Measurements from ENCODE around the gene PYHIN1.

PYHIN1 gene

GRCh38 chr1:158942490-158942889 is 11.1 kb downstream of the PYHIN1 start:
- Histone ChIP-seq H3K27me3 (no peaks in the 10 kb centered on the region), H3K4me1 (no peaks in the 10 kb centered on the region), H3K9me3 (no peaks in the 10 kb centered on the region), H3K27ac (no peak overlapping the region), H3K36me3 (no peaks in the 10 kb centered on the region), H3K4me3 (no peak overlapping the region)
- no peak for TF ChIP-seq CTCF (IDR thresholded peaks at IDR 0.05)
- intact Hi-C loops (cut with DNase I; ENCODE audit: low total_unique reads) = no loop called here
- no peak for DNase-seq

GRCh38 chr1:158943059-158943458 is 11.7 kb downstream of the PYHIN1 start:
- Histone ChIP-seq H3K9me3 (no peaks in the 10 kb centered on the region), H3K27ac (no peak overlapping the region), H3K27me3 (no peaks in the 10 kb centered on the region), H3K36me3 (no peaks in the 10 kb centered on the region), H3K4me3 (no peak overlapping the region), H3K4me1 (no peaks in the 10 kb centered on the region)
- intact Hi-C loops (cut with DNase I; ENCODE audit: low total_unique reads) = no loop called here
- no peak for TF ChIP-seq CTCF (IDR thresholded peaks at IDR 0.05)
- DNase-seq = no peak

- no peak for TF ChIP-seq CTCF (IDR thresholded peaks at IDR 0.05)
- Histone ChIP-seq H3K27ac (no peak overlapping the region), H3K9me3 (no peaks in the 10 kb centered on the region), H3K27me3 (no peaks in the 10 kb centered on the region), H3K4me1 (no peaks in the 10 kb centered on the region), H3K4me3 (no peak overlapping the region), H3K36me3 (no peaks in the 10 kb centered on the region)
- no peak for DNase-seq
- intact Hi-C loops (cut with DNase I; ENCODE audit: low total_unique reads) = no loop called here
Measured at GRCh38 chr1:158945061-158945460, 13.7 kb downstream of the PYHIN1 start.

GRCh38 chr1:158946785-158947184 is 15.4 kb downstream of the PYHIN1 start:
- intact Hi-C loops (cut with DNase I; ENCODE audit: low total_unique reads) = no loop called here
- H3K36me3 ChIP-seq = no peaks in the 10 kb centered on the region
- H3K4me1 ChIP-seq = no peaks in the 10 kb centered on the region
- no peak for DNase-seq
- TF ChIP-seq CTCF (IDR thresholded peaks at IDR 0.05) = no peak
- H3K9me3 ChIP-seq = no peaks in the 10 kb centered on the region
- no peak overlapping the region for H3K4me3 ChIP-seq
- H3K27ac ChIP-seq = no peak overlapping the region
- H3K27me3 ChIP-seq = no peaks in the 10 kb centered on the region

- Histone ChIP-seq H3K4me1 (no peaks in the 10 kb centered on the region), H3K4me3 (no peak overlapping the region), H3K27me3 (no peaks in the 10 kb centered on the region), H3K27ac (no peak overlapping the region), H3K9me3 (no peaks in the 10 kb centered on the region), H3K36me3 (no peaks in the 10 kb centered on the region)
- intact Hi-C loops (cut with DNase I; ENCODE audit: low total_unique reads) = no loop called here
- TF ChIP-seq CTCF (IDR thresholded peaks at IDR 0.05) = no peak
- DNase-seq = no peak
Measured at GRCh38 chr1:158951956-158952355, 20.6 kb downstream of the PYHIN1 start.

- no peaks in the 10 kb centered on the region for H3K4me1 ChIP-seq
- H3K36me3 ChIP-seq = no peaks in the 10 kb centered on the region
- H3K27me3 ChIP-seq = no peaks in the 10 kb centered on the region
Measured at GRCh38 chr1:158952416-158952815, 21.1 kb downstream of the PYHIN1 start.

More at GRCh38 chr1:158952416-158952815, 21.1 kb downstream of the PYHIN1 start:
- Histone ChIP-seq H3K9me3 (no peaks in the 10 kb centered on the region), H3K4me3 (no peak overlapping the region), H3K27ac (no peak overlapping the region)
- intact Hi-C loops (cut with DNase I; ENCODE audit: low total_unique reads) = no loop called here
- DNase-seq = no peak
- TF ChIP-seq CTCF (IDR thresholded peaks at IDR 0.05) = no peak
